CD4-positive, CD25-positive, alpha-beta regulatory T cell (primary cell): ENCODE measurements around the gene KNDC1. TPM values are rescaled to one million over a fixed set of nuclear protein-coding genes. Genes with fewer than 3 reads are reported as not detected.
"Not testable (repeated sequence)": the region's sequence is repeated elsewhere in the genome, so short reads cannot be mapped to it uniquely, and the experiment has no call there.

Experiments
- ATAC-seq, 2 donors: fragments of 150-1000 bp; cut with Tn5 transposase; one replicate each; pipeline ENCODE4 v1.10.0; 2021; ENCODE audit warnings: low read depth in 2 of 2, moderate number of reproducible peaks in 2 of 2, moderate library complexity in 1 of 2
- DNase-seq, 3 donors: peaks; one replicate each; pipeline versions ENCODE4 v3.0.0 to v3.0.0-alpha.2; 2012 to 2022; ENCODE audit warnings: mixed read lengths in 1 of 3
- H3K27ac ChIP-seq: one replicate; pipeline ENCODE4 v1.7.0; 2013; ENCODE audit warnings: mild to moderate bottlenecking, low read length; ENCODE audit not compliant: insufficient read depth, poor library complexity, severe bottlenecking
- H3K27me3 ChIP-seq: one replicate; pipeline ENCODE4 v1.7.0; 2013; ENCODE audit warnings: low read length; ENCODE audit not compliant: control insufficient read depth, insufficient read depth
- H3K36me3 ChIP-seq: one replicate; pipeline ENCODE4 v1.7.0; 2013; ENCODE audit warnings: mild to moderate bottlenecking, low read length, moderate library complexity; ENCODE audit not compliant: control insufficient read depth, insufficient read depth
- H3K4me1 ChIP-seq: 2 replicates; pipeline ENCODE4 v1.7.0; 2013; ENCODE audit warnings: mild to moderate bottlenecking, low read length; ENCODE audit not compliant: insufficient read depth, control insufficient read depth, poor library complexity, severe bottlenecking
- H3K4me3 ChIP-seq: one replicate; pipeline ENCODE4 v1.7.0; 2013; ENCODE audit warnings: low read depth, mild to moderate bottlenecking, low read length, moderate library complexity
- H3K9me3 ChIP-seq, 2 experiments: 1 replicate in 1 of 2; 2 replicates in 1 of 2; pipeline ENCODE4 v1.7.0; 2013; ENCODE audit warnings: low read length in 2 of 2, mild to moderate bottlenecking in 1 of 2, moderate library complexity in 1 of 2; ENCODE audit not compliant: control insufficient read depth in 2 of 2
- H3K27ac Mint-ChIP-seq, 3 donors: one replicate each; pipeline ENCODE4 v1.8.0; 2020 to 2022; ENCODE audit warnings: mild to moderate bottlenecking in 3 of 3, mixed read lengths in 3 of 3, moderate library complexity in 2 of 3
- H3K27me3 Mint-ChIP-seq: one replicate; pipeline ENCODE4 v1.8.0; 2022; ENCODE audit warnings: mild to moderate bottlenecking, mixed read lengths
- H3K36me3 Mint-ChIP-seq: one replicate; pipeline ENCODE4 v1.8.0; 2020; ENCODE audit warnings: mixed read lengths
- H3K4me1 Mint-ChIP-seq, 4 donors: one replicate each; pipeline ENCODE4 v1.8.0; 2020 to 2022; ENCODE audit warnings: mixed read lengths in 4 of 4, mild to moderate bottlenecking in 1 of 4
- H3K4me3 Mint-ChIP-seq, 4 donors: one replicate each; pipeline ENCODE4 v1.8.0; 2020 to 2022; ENCODE audit warnings: mild to moderate bottlenecking in 4 of 4, mixed read lengths in 4 of 4, moderate library complexity in 3 of 4
- H3K9me3 Mint-ChIP-seq, 7 donors: one replicate each; pipeline ENCODE4 v1.8.0; 2020 to 2022; ENCODE audit warnings: mixed read lengths in 7 of 7, mild to moderate bottlenecking in 3 of 7, moderate library complexity in 2 of 7
- polyA plus RNA-seq, 4 donors: library from polyadenylated mRNA; unstranded; fragments of 300-500 nt; fragmentation: Illumina TruSeq; gene quantifications; one replicate each; pipeline ENCODE4 v1.2.3, GENCODE V29; 2021
- total RNA-seq: library from RNA; stranded (reverse); gene quantifications from one replicate; pipeline ENCODE4 v1.2.3, GENCODE V29; 2022

The KNDC1 gene, protein sequence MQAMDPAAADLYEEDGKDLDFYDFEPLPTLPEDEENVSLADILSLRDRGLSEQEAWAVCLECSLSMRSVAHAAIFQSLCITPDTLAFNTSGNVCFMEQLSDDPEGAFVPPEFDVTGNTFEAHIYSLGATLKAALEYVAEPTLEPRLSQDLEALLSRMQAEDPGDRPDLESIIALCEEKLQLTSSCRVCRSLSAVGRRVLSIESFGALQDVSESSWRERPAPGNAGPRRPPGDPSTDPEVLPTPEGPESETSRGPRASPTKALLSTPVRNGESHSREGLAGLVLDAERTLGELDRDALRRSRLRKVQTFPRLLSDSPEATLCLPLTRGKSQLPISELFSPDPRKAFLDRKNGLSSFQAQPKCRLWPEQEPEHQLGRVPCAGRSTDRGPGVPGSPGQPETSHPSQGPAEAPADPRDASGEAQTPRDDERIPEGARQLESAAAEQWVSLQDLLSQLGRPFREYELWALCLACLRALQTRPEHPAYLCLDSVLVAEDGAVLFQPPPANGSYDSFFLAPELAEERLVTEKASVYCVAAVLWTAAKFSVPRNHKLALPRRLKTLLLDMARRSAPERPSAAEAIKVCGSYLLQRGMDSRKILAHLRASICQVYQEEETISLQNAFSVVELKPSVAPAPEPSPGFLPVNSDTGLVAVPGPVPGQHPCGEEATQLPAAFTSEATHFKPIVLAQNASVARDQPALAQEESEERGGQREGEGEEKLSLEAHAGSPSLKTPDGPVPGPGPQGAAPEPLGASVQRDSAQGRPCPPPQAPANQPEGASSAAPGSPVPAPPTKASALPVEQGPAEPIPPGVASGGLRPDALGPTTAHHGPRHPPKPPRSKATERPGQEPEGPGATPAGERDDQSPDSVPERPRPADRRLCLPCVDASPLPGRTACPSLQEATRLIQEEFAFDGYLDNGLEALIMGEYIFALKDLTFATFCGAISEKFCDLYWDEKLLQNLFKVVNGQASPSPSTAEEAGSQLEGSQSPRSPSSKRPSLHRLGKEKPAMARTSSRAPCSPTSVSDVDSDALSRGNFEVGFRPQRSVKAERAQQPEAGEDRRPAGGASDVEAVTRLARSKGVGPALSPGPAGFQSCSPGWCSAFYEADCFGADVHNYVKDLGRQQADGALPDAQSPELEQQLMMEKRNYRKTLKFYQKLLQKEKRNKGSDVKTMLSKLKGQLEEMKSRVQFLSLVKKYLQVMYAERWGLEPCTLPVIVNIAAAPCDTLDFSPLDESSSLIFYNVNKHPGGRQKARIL (N-terminal part only)
- 1.1 TPM for total RNA-seq
- not detected for polyA plus RNA-seq

DNA sequence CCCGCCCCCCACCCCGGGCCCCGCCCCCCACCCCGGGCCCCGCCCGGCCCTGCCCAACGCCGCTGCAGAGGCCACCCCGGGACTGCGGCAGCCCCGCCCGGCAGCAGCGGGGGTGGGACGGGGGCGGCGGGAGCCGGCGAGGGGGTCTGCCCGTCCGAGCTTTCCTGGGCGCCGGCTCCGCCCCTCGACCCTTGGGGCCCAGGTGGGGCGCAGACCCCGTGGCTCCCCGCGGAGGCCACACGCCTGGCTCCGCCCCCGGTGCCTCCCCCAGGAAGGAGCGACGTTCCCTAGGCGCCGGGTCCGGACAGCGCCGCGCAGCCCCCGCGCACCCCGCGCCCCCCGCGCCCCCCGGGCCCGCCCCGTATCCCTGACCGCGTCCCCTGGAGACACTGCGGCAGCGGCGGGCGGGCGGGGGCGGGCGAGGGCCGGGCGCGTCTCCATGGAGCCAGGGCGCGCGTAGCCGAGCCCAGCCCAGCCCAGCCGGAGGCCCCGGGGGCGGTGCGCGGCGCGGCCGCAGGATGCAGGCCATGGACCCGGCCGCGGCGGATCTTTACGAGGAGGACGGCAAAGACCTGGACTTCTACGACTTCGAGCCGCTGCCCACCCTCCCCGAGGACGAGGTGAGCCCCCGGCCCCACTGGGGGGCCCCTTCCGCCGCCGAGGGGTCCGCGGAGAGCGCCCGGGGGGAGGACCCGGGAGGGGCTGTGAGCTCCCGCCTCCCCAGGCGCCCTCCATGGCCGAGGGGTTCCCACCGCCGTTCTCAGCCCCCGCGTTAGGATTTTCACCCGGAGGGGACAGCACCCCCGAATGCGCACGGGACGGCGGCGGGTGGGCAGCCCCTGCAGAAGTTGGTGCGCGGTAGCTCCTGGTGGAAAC lies at the start of gene KNDC1:
KNDC1 (plus strand) TSS at position 270 of the 876 bp plus-strand sequence; CDS start at position 519, 249 bp downstream.
- H3K9me3 Mint-ChIP-seq, result no peaks in the 10 kb centered on the region
- Histone ChIP-seq H3K27me3 (no peaks in the 10 kb centered on the region), H3K9me3 (no peaks in the 10 kb centered on the region), H3K4me3 (no peak within 1 kb of the TSS), H3K4me1 (peaks cover 5% of the 10 kb centered on the region), H3K36me3 (no peaks in the 10 kb centered on the region), H3K27ac (no peak within 1 kb of the TSS)
- ATAC-seq, result peak in 1 of 2 donors; percentile 43
- no peak within 1 kb of the TSS for H3K27ac Mint-ChIP-seq
- DNase-seq, result peak in 1 of 3 donors; percentile 40
- H3K36me3 Mint-ChIP-seq, result no peaks in the 10 kb centered on the region
- peaks cover 0 to 3% (median 0%) of the 10 kb centered on the region in 4 donors for H3K4me1 Mint-ChIP-seq
- no peaks in the 10 kb centered on the region for H3K27me3 Mint-ChIP-seq
- H3K4me3 Mint-ChIP-seq, result peak within 1 kb of the TSS in 3 of 4 donors; percentile 7 to 59 (median 33)

DNA sequence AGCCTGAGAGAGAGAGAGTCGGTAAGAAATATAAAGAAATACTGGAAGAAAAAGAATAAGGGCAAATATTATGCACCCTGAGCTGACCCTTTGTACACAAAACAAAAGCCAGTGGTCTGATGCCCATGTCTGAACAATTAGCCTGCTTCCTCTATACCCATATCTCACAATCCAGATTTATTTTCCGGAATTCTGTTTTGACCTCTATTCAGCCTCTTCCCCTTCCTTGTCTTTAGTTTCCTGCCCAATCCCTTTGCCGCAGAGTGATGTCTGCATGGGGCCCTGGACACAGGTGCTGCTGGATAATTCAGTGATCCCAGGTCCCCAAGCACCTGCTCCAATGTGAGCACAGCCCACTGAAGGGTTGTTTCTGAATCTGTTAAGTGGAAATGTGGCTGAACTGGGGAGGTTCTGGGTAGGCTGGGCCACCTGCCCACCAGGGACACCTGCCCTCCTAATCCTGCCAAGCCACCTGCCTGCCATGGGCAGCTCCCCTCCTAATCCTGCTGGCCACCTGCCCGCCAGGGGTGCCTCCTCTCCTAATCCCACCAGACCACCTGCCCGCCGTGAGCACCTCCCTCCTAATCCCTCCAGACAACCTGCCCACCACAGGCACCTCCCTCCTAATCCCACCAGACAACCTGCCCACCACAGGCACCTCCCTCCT lies 49.3 kb upstream of the KNDC1 start:
- H3K9me3 ChIP-seq, result peaks cover 9 to 23% of the 10 kb centered on the region in 2 experiments
- DNase-seq, result no peak
- no peaks in the 10 kb centered on the region for H3K36me3 Mint-ChIP-seq
- no peaks in the 10 kb centered on the region for H3K4me1 Mint-ChIP-seq
- peaks cover 0 to 25% (median 5%) of the 10 kb centered on the region in 7 donors for H3K9me3 Mint-ChIP-seq
- H3K4me3 Mint-ChIP-seq, result no peak overlapping the region
- ATAC-seq, result no peak
- no peak overlapping the region for H3K27ac ChIP-seq
- no peaks in the 10 kb centered on the region for H3K27me3 ChIP-seq
- H3K27me3 Mint-ChIP-seq, result no peaks in the 10 kb centered on the region
- no peaks in the 10 kb centered on the region for H3K36me3 ChIP-seq
- H3K27ac Mint-ChIP-seq, result no peak overlapping the region
- no peak overlapping the region for H3K4me3 ChIP-seq
- H3K4me1 ChIP-seq, result no peaks in the 10 kb centered on the region

GRCh38 chr10:133111640-133112039 lies 48.4 kb upstream of the KNDC1 start:
- not testable (repeated sequence) for H3K27ac Mint-ChIP-seq, H3K27me3 Mint-ChIP-seq, H3K27me3 ChIP-seq, H3K4me3 ChIP-seq, H3K4me3 Mint-ChIP-seq, ATAC-seq, DNase-seq, H3K36me3 Mint-ChIP-seq, H3K4me1 Mint-ChIP-seq, H3K36me3 ChIP-seq, H3K27ac ChIP-seq, H3K4me1 ChIP-seq
- peaks cover 0 to 25% (median 5%) of the 10 kb centered on the region in 7 donors for H3K9me3 Mint-ChIP-seq
- peaks cover 9 to 18% of the 10 kb centered on the region in 2 experiments for H3K9me3 ChIP-seq

DNA sequence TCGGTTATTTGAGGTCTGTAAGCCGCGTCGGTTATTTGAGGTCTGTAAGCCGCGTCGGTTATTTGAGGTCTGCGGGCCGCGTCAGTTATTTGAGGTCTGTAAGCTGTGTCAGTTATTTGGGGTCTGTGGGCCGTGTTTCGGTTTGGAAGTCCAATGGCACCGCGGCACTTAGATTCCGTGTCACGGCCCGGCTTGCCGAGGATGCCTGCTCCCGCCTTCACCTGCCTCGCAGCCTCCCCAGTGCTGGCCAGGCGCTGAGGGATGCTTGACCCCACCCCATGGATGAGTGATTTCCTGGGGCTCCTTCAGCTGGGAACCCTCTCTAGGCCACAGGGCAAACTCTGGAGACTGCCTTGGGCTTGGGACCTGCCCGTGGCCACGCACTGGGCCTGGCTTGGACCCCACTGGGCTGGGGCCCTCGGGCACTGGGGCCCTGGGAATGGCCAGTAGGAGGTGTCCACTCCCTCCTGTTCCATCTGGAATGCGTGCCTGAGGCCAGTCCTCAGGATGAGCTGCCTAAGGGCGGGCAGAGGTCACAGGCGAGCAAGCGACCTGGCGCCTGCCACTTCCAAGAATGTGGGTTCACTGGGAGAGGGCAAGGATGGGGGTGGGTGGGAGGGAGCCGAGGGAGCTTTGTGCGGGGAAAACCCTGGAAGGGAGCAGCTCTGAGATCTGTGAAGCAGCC lies 46.7 kb upstream of the KNDC1 start:
- H3K4me1 Mint-ChIP-seq, result no peaks in the 10 kb centered on the region
- H3K9me3 Mint-ChIP-seq, result peaks cover 0 to 13% (median 1%) of the 10 kb centered on the region in 7 donors
- no peak overlapping the region for H3K4me3 Mint-ChIP-seq
- no peaks in the 10 kb centered on the region for H3K27me3 Mint-ChIP-seq
- ATAC-seq (no peak), DNase-seq (no peak)
- Histone ChIP-seq H3K27ac (no peak overlapping the region), H3K27me3 (no peaks in the 10 kb centered on the region), H3K36me3 (no peaks in the 10 kb centered on the region), H3K9me3 (peaks cover 0 to 8% of the 10 kb centered on the region in 2 experiments), H3K4me3 (no peak overlapping the region), H3K4me1 (no peaks in the 10 kb centered on the region)
- H3K36me3 Mint-ChIP-seq, result no peaks in the 10 kb centered on the region
- H3K27ac Mint-ChIP-seq, result no peak overlapping the region

GRCh38 chr10:133113847-133114246 lies 46.2 kb upstream of the KNDC1 start:
- Histone ChIP-seq H3K4me1 (no peaks in the 10 kb centered on the region), H3K9me3 (peaks cover 0 to 7% of the 10 kb centered on the region in 2 experiments), H3K4me3 (no peak overlapping the region), H3K27me3 (no peaks in the 10 kb centered on the region), H3K27ac (no peak overlapping the region), H3K36me3 (no peaks in the 10 kb centered on the region)
- no peaks in the 10 kb centered on the region for H3K27me3 Mint-ChIP-seq
- no peak overlapping the region for H3K4me3 Mint-ChIP-seq
- no peaks in the 10 kb centered on the region for H3K36me3 Mint-ChIP-seq
- H3K27ac Mint-ChIP-seq, result no peak overlapping the region
- no peak for DNase-seq
- peaks cover 0 to 10% (median 2%) of the 10 kb centered on the region in 7 donors for H3K9me3 Mint-ChIP-seq
- H3K4me1 Mint-ChIP-seq, result no peaks in the 10 kb centered on the region
- ATAC-seq, result no peak

- Histone ChIP-seq H3K36me3 (no peaks in the 10 kb centered on the region), H3K27ac (no peak overlapping the region), H3K9me3 (peaks cover 0 to 7% of the 10 kb centered on the region in 2 experiments), H3K4me1 (no peaks in the 10 kb centered on the region), H3K27me3 (no peaks in the 10 kb centered on the region), H3K4me3 (no peak overlapping the region)
- no peak for ATAC-seq
- Mint-ChIP-seq H3K4me3 (no peak overlapping the region), H3K9me3 (peaks cover 0 to 6% (median 3%) of the 10 kb centered on the region in 7 donors), H3K27me3 (no peaks in the 10 kb centered on the region), H3K36me3 (no peaks in the 10 kb centered on the region), H3K27ac (no peak overlapping the region), H3K4me1 (no peaks in the 10 kb centered on the region)
- DNase-seq, result no peak
These were observed 45.8 kb upstream of the KNDC1 start for GRCh38 chr10:133114251-133114650.
